Stimulated activated CD8-positive, alpha-beta memory T cell treated with anti-CD3 and anti-CD28 coated beads, Interleukin-4, amount 100 ng/mL, for 48 hours (primary cell): ENCODE data around the gene ATP8A2.
"Not testable (repeated sequence)": the region's sequence is repeated elsewhere in the genome, so short reads cannot be mapped to it uniquely, and the experiment has no call there.

Source experiments
- DNase-seq: peaks from one replicate; pipeline ENCODE4 v3.0.0-alpha.2; 2020

The ATP8A2 gene

DNA sequence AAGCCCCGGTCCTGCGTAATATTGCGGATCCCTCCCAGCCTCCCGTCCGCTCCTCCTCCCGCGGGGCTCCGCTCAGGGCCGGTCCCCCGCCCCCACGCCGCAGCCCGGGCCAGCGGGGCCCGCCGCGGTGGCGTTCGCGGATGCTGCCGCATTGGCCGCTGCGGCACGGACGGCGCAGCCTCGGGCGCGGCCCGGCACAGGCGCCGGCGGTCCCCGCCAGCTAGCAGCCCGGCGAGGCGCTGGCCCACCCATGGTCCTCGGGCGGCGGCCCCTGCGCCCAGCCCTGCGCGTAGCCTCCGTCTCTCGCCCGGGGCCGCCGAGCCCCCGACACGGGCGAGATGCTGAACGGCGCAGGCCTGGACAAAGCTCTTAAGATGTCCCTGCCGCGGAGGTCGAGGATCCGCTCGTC is at the start of gene ATP8A2:
ATP8A2 (plus strand) TSS at position 100 of the 409 bp plus-strand sequence; CDS start at position 339, 239 bp downstream.
- no peak for DNase-seq

DNA sequence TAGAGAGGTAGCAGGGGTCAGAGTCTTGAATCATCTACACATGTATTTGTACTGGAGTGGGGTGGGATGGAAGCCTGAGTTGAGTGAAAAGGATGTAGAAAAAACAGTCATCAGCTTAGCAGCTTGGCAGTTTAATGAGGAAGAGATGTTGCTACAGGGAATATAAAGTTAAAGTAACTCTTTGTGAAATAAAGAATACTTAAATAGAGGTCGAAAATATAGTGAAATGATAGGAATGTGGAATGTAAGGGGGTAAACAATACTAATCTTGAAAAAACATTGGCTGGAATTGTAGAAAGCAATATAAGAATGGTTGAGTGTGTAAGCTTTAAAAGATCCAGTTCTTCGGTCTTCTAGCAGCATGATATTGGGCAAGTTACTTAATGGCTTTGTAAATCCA is 47.7 kb upstream of the ATP8A2 start:
- no peak for DNase-seq

DNA sequence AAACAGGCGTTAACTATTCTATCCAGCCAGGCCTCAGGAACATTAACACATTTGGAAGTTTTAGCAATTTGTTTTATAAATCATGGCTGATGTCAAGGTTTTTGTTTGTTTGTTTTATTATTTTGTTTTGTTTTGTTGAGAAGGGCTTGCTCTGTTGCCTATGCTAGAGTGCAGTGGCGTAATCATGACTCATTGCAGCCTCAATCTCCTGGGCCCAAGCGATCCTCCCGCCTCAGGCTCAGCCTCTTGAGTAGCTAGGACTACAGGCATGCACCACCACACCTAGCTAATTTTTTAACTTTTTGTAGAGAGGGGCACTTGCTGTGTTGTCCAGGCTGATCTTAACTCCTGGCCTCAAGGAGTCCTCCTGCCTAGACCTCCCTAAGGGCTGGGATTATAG is 42.1 kb upstream of the ATP8A2 start:
- DNase-seq, result no peak

DNA sequence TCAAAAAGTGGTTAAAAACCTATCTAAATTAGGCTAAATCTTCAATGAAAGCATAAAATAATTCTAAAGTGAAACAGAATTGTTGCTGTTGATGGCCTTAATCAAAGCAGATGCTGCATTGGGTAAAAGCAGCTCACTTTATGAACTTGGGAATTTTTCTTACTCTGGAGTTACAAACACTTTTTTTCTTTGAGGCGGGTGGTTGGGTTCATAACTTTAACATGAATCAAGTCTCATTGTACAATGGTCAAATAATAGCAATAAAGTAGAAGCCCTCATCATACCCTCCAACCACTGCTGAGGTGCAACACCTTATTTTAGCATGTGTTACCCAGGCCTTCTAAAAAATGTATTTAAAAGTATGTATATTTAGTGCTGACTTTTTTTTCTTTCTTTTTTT is 41.2 kb upstream of the ATP8A2 start:
- no peak for DNase-seq

DNA sequence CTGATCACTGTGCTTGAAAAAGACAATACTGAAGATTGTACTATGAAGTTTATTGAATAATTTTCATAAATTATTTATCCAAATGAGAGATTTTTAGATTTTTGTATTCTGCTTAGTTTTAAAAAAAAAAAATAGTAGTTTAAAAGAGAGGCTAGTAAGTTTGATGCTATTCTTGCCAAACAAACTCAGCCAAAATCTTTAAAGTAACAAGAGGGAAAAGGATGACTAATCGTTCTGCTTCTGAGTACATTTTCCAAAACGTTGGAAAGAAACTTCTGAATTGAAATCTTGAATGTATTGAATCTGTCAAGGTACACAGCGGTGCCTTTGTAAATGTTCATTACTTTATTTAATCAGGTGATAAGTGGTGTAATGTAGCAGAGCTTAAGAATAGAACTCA is 35.9 kb upstream of the ATP8A2 start:
- no peak for DNase-seq

DNA sequence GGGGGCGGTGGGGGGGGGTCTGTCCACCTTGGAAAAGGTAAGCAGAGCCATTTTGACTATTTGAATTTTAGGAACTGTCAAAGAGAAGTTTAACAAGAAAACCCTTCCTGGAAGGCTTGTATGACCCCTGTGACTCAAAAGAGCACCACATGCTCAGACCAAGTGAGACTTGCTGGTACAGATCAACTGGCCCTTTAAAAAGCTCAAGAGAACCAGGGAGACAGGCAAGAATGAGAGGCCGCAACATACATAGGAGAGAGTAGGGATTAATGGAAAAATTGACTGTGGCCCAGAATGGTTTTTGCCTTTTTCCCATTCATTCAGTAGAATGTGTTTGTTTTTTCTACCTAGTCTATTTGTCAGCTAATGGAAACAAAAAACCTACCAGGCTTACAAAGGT is 26.2 kb upstream of the ATP8A2 start:
- DNase-seq, result no peak

DNA sequence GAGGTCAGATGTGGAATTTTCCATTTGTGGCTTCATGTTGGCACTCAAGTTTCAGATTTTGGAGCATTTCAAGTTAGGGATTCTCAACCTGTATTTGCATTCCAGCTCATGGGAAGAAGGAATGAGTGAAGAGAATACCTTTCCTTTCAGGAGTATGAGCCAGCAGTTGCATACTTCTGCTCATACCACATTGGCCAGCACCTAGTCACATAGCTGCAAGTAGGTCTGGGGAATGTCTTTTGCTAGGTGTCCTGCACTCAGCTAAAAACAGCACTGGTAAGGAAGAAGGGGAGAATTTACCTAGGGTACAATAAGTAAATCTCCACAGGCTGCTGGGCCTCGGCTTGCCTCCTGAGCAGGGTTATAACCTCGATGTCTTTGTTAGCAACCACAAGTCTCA is 24.6 kb upstream of the ATP8A2 start:
- DNase-seq, result no peak

DNA sequence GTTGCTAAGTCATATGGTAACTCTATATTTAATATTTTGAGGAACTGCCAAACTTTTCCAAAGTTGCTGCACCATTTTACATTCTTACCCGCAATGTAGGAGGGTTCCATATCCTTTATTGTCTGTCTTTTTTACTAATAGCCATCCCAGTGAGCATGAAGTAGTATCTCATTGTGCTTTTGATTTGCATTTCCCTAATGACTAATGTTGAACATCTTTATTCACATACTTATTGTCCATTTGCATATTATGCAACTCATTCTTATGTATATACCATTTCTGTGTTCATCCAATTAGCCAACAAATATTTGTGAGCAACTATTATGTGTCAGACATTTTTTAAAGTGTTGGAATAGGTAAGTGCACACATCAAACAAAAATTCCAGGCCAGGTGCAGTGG is 20.4 kb upstream of the ATP8A2 start:
- DNase-seq, result no peak

DNA sequence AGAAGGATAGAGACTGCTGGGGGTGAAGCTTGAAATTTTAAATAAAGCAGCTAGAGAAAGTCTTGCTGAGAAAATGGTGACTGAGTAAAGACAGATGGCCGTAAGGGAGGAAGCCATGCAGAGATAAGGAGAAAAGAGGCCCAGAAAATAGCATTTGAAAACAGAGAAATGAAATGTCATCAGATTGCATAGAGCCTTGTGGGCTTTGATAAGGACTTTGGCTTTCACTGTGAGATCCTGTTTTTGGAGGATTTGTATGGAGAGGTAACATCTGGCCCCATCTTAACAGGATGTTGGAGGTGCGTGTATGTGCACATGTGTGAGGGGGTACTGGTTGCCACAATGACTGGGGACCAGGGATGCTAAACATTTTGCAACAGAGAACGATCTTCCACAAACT is 19.5 kb upstream of the ATP8A2 start:
- DNase-seq, result no peak

DNA sequence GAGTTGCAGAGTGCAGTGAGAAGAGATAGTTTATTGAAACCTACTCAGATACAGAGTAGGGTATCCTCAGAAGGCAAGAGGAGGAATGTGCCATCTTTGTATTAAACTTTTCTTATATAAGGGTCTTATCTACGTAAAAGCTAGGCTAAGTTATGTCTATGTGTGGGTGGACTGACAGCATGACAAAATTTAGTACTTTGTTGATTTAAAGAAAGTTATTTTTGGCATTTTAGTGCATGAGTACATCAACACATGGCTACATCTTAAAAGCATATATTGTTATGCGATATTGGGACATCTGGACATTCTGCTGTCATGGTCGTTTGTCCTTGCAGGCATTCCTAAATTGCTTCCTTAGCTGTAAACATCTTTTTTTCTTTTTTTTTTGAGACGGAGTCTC is 19.0 kb upstream of the ATP8A2 start:
- DNase-seq, result no peak

DNA sequence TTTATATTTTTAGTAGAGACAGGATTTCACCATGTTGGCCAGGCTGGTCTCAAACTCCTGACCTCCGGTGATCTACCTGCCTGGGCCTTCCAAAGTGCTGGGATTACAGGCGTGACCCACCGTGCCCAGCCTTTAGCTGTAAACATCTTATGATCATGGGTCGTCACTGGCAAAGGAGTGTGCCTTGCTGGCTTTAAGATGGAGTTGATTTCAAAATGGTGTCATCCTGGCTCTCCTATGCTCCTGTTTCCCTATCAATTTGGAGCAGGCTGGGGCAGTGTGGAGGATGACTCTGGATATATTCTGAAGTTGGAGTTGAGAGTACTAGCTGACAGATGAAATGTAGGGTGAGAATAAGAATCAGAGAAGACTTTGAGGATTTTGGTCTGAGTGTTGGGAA is 18.4 kb upstream of the ATP8A2 start:
- DNase-seq, result no peak

DNA sequence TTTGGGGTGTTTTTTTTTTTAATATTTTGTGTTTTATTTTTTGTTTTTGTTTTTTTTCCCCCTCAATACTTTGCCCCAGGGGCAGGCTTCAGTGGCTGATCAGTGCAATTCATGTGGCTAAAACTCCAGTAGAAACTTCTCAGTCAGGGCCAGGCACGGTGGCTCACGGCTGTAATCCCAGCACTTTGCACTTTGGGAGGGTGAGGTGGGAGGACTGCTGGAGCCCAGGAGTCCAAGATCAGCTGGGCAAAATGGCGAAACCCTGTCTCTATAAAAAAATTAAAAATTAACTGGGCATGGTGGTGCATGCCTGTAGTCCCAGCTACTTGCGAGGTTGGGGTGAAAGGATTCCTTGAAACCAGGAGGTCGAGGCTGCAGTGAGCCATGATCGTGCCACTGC is 17.4 kb upstream of the ATP8A2 start:
- DNase-seq, result no peak

DNA sequence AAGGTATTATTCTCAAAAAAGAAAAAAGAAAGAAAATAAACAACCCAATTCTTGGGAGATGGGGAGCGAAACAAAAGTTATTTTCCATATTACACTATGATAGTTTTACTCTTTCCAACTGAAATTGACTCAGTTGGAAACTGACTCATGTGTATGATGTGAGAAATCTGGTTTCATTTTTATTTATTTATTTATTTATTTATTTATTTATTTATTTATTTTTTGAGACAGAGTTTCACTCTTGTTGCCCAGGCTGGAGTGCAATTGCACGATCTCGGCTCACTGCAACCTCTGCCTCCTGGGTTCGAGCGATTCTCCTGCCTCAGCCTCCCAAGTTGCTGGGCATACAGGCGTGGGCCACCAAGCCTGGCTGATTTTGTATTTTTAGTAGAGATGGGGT is 11.3 kb upstream of the ATP8A2 start:
- DNase-seq, result not testable (repeated sequence)

DNA sequence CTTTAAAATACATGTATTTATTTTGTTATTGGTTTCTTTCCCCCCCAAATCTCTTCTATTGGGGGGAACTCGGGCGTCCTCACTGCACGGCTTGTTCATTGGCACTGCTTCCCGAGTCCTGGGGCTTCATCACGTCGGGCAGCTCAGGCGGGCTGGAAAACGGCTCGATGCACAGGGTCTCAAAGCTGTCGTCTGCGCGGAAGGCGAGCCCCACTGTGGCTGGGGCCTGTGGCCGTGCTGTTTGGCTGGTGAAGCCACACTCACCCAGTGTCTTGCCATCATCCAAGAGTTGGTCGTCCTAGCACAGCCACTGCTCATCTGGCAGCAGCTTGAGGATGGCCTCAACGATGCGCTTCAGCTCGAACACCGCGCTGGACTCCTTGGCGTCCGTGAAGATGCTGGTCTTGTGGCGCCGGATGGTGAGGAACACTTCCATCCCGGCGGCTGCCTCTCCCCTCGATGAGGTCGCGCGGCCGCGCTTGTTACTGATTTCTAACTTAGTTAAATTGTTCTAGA is 6.0 kb upstream of the ATP8A2 start:
- DNase-seq, result no peak

DNA sequence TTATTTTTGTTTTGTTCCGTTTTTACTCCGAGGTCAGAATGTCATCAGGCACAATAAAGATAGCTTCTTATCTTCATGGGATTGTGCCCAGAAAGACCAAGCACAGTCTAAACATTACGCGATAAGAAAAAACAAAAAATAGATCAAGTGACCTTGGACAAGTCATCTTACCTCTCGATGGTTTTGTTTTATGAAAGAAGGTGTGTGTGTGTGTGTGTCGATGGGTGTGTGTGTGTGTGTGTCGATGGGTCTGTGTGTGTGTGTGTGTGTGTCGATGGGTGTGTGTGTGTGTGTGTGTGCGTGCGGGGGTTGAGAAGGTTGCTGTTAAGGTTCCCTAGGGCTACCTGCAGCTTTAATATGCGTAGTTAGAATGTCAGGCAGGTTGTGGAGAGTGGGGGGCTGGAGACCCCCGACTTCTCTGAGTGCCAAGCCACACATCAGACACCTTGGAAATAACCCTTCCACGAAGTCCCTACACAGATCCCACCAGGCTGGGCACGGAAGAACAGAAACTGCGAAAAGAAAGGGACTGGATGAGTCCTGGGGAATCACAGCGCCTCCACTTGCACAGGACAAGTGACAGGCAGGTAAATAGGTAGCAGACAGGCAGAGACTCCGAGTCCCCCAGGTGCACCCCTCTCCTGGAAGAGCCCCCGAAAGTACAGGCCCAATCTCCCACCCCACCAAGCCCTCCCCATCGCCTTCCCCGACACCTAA is 458 bp upstream of the ATP8A2 start:
- DNase-seq, result no peak

DNA sequence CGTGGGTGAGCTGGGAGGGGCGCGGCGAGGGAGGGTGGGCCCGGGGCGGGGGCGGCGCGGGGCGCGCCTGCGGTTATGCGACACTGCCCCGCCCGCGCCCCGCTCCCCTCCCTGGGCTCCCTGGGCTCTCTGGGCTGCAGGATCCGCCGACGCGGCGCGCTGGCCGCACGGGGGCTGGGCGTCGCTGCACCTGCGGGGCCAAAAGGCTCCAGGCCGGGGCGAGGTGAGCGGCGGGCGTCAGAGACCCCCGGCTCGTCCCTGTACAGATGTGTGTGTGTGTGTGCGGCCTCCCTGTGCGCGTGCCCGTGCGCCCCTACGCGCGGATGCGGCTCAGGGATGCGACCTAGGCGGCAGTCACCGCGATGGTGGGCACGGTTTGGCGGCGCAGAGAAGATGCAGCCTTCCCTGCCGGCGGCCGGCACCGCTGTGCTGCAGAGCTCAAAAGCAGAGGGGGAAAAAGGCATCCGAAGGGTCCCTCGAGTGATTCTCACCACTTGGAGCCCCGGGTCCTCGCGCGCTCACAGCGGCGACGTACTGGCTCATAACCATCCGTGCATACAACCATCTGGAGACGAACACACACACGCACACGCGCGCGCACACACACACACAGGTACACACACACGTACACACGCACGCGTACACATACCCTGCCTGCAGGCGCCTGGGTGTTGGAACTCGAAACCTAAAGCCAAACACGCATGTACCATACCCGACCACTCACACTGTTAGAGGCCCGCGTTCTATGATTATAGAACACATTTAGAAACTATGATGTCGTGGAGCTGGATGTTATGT is 709 bp downstream of the ATP8A2 start:
- DNase-seq, result no peak

DNA sequence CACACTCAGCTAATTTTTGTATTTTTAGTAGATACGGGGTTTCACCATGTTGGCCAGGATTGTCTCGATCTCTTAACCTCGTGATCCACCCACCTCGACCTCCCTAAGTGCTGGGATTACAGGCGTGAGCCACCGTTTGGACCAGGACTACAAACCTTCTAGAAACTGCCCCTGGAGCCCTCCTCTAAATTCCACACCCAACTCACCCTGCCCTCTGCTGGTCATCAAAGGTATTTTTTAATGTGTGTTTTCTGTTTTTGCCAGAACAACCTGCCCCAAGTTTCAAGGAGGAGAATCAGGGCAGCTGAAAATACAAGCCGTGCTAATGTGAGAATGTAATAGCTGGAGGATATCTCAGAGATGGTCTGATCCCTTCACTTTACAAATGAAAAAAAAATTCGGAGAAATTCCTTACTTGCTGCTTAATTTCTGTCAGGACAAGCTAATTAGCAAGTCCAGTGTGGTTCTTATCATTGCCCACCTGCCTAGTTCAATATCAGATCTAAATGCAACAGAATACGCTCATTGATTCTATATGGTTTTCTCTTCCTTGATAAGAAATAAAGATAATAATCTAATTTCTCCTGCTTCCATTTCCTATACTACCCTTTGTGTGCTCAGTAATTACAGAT is 4.1 kb downstream of the ATP8A2 start:
- DNase-seq, result peak; percentile 49

DNA sequence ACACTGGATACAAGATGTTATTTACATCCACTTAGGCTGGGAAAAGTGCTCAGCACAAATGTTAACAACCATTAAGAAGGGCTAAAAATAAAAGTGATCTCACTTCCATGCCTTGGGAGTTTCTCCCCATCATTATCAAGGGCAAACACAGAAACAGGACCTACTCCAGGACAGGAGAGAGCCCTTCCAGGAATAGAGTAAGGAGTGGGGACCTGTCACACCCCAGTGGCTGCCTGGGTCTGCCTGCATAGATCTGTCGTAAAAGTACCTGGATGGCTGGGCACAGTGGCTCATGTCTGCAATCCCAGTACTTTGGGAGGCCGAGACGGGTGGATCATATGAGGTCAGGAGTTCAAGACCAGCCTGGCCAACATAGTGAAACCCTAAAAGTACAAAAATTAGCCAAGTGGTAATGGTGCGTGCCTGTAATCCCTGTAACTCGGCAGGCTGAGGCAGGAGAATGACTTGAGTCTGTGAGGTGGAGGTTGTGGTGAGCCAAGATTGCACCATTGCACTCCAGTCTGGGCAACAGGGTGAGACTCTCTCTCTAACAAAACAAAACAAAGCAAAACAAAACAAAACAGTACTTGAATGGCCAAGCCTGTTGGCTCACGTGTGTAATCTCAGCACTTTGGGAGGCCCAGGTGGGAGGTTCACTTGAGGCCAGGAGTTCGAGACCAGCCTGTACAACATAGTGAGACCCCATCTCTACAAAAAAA is 5.6 kb downstream of the ATP8A2 start:
- DNase-seq, result no peak

DNA sequence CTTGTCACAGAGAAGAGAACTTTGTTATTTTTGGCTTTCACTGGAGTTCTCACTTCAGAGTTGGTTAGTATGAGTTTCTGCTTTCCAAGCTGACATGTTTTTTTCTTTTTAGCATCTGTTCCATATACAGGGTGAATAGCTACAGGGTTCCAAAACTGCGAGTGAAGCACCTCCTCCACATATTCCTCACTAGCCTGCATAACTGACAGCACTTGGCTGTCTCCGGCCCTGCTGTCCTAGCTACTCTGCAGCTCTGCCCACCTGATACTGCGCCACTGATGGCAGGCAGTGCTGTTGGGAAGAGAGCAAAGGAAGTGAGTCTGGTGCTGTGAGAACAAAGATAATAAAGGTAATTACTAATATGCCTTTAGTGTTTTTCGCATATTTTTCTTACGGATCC is 6.8 kb downstream of the ATP8A2 start:
- no peak for DNase-seq

DNA sequence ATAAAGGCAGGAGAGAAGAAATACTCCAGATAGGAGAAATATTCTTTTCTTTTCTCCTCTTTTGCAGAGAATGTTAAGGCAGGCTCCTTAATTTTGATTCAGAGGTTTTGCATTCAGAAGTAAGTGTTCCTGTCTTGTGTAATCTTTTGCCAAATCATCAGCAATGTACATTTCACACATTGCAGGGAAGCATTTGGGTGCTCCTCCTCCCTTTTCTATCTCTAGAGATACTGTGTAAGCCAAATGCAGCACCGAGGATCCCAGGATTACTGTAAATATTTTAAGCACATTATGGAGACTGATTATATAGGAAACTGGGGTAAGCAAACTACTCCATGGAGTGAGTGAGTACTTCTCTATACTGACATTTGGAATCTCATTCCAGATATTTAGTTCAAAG is 7.2 kb downstream of the ATP8A2 start:
- DNase-seq, result no peak

DNA sequence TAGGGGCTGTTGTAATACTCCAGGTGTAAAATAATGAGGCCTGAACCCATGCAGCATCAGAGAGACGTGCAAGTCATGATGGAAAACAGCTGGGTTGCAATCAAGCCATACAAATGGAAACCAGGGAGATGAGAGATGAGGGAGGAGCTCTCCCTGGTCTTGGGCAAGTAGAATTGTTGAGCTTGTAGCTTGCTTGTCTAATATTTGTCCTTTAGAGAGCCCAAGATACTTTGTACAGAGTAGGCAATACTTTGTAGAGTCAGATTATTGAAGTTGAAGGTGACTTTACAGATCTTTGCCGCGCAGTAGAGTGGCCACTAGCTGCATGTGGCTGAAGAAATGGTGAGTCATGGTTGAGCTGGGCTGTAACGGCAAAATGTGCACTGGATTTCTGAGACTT is 8.3 kb downstream of the ATP8A2 start:
- DNase-seq, result no peak

DNA sequence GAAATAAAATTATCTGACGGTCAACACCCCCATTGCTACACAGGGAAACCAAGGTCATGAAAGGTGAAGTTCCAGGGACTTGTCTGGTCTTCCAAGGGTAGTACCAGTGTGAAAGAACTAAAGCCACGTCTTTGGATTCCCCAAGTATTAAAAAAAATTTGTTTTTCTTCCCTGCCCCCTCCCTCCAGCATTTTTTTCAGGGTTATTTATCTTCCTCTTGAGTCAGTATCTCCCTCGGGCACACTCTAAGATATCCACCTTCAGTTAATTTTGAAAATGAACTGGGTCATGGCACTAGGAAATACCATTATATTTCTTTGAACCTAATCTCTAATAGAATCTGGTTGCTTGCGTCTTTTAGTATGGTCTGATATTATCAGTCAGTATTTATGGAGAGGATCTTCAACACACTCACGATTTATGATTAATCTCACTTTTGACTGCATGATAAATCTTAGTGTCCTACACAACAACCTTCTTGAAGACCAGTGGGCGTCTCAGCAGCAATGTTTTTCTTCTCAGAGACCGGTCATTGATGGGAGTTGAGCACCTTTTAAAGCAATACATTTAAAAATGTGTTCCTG is 9.1 kb downstream of the ATP8A2 start:
- DNase-seq, result no peak
